Lower lobe of right lung (tissue), 2 donors: Measurements from ENCODE around the gene FAF1. TPM values are rescaled to one million over a fixed set of nuclear protein-coding genes. Genes with fewer than 3 reads are reported as not detected.

ENCODE experiments used
- ATAC-seq, 2 donors: fragments of 200-7000 bp; cut with Tn5 transposase; one replicate each; pipeline ENCODE4 v1.9.1; 2020 to 2022; ENCODE audit warnings: mild to moderate bottlenecking in 2 of 2, moderate library complexity in 2 of 2
- DNase-seq: peaks from one replicate; pipeline ENCODE4 v3.0.0-alpha.2; 2020
- H3K27ac ChIP-seq: fragments of 200-600 bp; one replicate; pipeline ENCODE4 v1.8.0; 2022
- H3K27me3 ChIP-seq: fragments of 200-600 bp; one replicate; pipeline ENCODE4 v1.8.0; 2022; ENCODE audit warnings: low read depth
- H3K36me3 ChIP-seq: fragments of 200-600 bp; one replicate; pipeline ENCODE4 v1.8.0; 2022; ENCODE audit warnings: mild to moderate bottlenecking
- H3K4me1 ChIP-seq: fragments of 200-600 bp; one replicate; pipeline ENCODE4 v1.8.0; 2022
- H3K4me3 ChIP-seq: fragments of 200-600 bp; one replicate; pipeline ENCODE4 v1.8.0; 2022; ENCODE audit warnings: mild to moderate bottlenecking
- H3K9me3 ChIP-seq: fragments of 200-600 bp; one replicate; pipeline ENCODE4 v1.8.0; 2022
- intact Hi-C: fragments of 100-400 bp; cut with DNase I; formaldehyde crosslinking; loops from one replicate; pipeline ENCODE4 v1.11.0; 2022
- total RNA-seq: library from RNA; stranded (reverse); fragmentation: NEBNext Ultra II Directional; extraction: Animal tissue kit (Norgen Biotek cat#: 25700); gene quantifications from one replicate; pipeline ENCODE4 v1.2.1, GENCODE V29; 2021
- TF ChIP-seq, protein P1 (sequence below): fragments of 200-600 bp; IDR thresholded peaks from one replicate; pipeline ENCODE4 v1.8.0; 2022; ENCODE audit warnings: antibody characterized with exemption, mild to moderate bottlenecking
- donor health status: DM: no; HTN: yes; CAD: no; lungs with severe emphysema.

Gene FAF1
- total RNA-seq, 1 donor from 2014 or later = 45.0 TPM

GRCh38 chr1:50705041-50705440 is 255.0 kb downstream of the FAF1 start:
- Histone ChIP-seq H3K4me3 (no peak overlapping the region), H3K27me3 (no peaks in the 10 kb centered on the region), H3K9me3 (no peaks in the 10 kb centered on the region), H3K27ac (no peak overlapping the region), H3K36me3 (no peaks in the 10 kb centered on the region), H3K4me1 (peaks cover 10% of the 10 kb centered on the region)
- intact Hi-C loops = no loop called here
- no peak for ATAC-seq
- no peak for DNase-seq
- TF ChIP-seq, protein P1, sequence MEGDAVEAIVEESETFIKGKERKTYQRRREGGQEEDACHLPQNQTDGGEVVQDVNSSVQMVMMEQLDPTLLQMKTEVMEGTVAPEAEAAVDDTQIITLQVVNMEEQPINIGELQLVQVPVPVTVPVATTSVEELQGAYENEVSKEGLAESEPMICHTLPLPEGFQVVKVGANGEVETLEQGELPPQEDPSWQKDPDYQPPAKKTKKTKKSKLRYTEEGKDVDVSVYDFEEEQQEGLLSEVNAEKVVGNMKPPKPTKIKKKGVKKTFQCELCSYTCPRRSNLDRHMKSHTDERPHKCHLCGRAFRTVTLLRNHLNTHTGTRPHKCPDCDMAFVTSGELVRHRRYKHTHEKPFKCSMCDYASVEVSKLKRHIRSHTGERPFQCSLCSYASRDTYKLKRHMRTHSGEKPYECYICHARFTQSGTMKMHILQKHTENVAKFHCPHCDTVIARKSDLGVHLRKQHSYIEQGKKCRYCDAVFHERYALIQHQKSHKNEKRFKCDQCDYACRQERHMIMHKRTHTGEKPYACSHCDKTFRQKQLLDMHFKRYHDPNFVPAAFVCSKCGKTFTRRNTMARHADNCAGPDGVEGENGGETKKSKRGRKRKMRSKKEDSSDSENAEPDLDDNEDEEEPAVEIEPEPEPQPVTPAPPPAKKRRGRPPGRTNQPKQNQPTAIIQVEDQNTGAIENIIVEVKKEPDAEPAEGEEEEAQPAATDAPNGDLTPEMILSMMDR = no peak

GRCh38 chr1:50704126-50704525 is 255.9 kb downstream of the FAF1 start:
- DNase-seq (no peak), ATAC-seq (peak; percentile 70 to 90)
- Histone ChIP-seq H3K27ac (no peak overlapping the region), H3K4me3 (no peak overlapping the region), H3K4me1 (peaks cover 10% of the 10 kb centered on the region), H3K9me3 (no peaks in the 10 kb centered on the region), H3K36me3 (no peaks in the 10 kb centered on the region), H3K27me3 (no peaks in the 10 kb centered on the region)
- intact Hi-C loops = no loop called here
- TF ChIP-seq, protein P1 = peak; percentile 67

GRCh38 chr1:50703240-50703639 is 256.8 kb downstream of the FAF1 start:
- Histone ChIP-seq H3K9me3 (no peaks in the 10 kb centered on the region), H3K36me3 (no peaks in the 10 kb centered on the region), H3K27me3 (no peaks in the 10 kb centered on the region), H3K4me1 (peaks cover 10% of the 10 kb centered on the region), H3K4me3 (no peak overlapping the region), H3K27ac (no peak overlapping the region)
- TF ChIP-seq, protein P1 = no peak
- ATAC-seq (peak; percentile 64 to 92), DNase-seq (no peak)
- intact Hi-C loops = no loop called here

DNA sequence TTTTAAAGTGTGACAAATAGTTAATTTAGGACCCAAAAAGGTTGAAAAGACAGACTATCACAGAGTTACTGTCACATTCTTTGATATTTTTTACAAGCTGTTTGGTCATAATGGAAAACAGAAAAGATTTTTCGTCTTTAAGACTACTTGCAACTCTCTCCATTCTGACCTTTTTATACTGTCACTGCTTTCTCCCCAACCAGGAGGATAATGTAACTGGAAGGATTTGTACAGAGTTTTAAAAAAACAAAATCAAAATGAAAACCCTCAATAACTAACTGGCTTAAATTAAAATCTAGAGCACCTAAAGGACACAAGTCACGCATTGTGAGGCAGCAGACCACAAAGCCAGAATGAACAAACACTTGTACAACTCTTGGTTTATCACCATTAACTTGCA is 257.7 kb downstream of the FAF1 start:
- Histone ChIP-seq H3K36me3 (no peaks in the 10 kb centered on the region), H3K4me1 (peaks cover 10% of the 10 kb centered on the region), H3K4me3 (no peak overlapping the region), H3K27ac (peak overlapping the region; percentile 18), H3K9me3 (no peaks in the 10 kb centered on the region), H3K27me3 (no peaks in the 10 kb centered on the region)
- DNase-seq = no peak
- no peak for ATAC-seq
- TF ChIP-seq, protein P1 = no peak
- intact Hi-C loops = no loop called here

DNA sequence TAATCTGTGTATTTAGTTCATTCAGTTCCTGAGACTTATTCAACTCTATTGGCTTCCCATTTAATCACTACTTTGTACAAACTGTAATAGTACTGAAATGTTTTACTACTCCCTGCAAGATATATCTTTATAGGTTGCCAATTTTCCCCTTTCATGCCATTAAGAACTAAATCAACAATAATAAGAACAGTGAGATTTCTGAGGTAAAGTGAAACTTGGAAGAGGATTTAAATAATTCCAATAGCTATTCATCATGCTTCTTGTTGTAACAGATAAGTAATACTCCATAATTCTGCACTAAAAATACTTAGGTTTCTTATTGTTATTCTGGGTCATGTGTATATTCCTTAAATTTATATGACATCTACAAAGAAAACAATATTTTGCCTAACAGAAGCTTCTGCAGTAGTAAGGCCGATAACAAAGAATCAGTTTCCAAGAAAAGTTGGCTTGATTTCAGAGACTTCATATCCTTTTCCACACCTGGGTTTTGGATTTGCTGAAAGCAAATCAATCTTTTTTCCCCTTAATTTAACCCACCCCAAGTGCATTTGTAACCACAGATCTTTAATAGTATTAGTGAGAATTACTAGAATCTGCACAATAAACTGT is 258.3 kb downstream of the FAF1 start:
- Histone ChIP-seq H3K4me3 (no peak overlapping the region), H3K4me1 (peaks cover 10% of the 10 kb centered on the region), H3K27ac (peak overlapping the region; percentile 18), H3K9me3 (no peaks in the 10 kb centered on the region), H3K36me3 (no peaks in the 10 kb centered on the region), H3K27me3 (no peaks in the 10 kb centered on the region)
- intact Hi-C loops = no loop called here
- ATAC-seq (no peak), DNase-seq (no peak)
- TF ChIP-seq, protein P1 = no peak
